AG04449 (cell line): ENCODE results near the gene FOXN1.

ENCODE experiments used
- CTCF ChIA-PET: fragments of 350-600 bp; formaldehyde crosslinking; extraction: SDS; loops from one replicate; lab custom pipeline; 2021; ENCODE audit warnings: antibody characterized with exemption; lab: Yijun Ruan, JAX
- POLR2A ChIA-PET: fragments of 400-600, 350-600 bp; formaldehyde crosslinking; extraction: SDS; loops from one replicate; lab custom pipeline; 2020; ENCODE audit warnings: antibody characterized with exemption, inconsistent platforms; lab: Yijun Ruan, JAX
- DNase-seq: peaks from one replicate; pipeline ENCODE4 v3.0.0-alpha.2; 2010; ENCODE audit warnings: low read depth, low spot score
- H3K4me3 ChIP-seq: 2 replicates; pipeline ENCODE4 v1.5.1; 2011; ENCODE audit warnings: low read depth, mild to moderate bottlenecking, control low read depth, low read length
- TF ChIP-seq, protein P1 (sequence below): IDR thresholded peaks from one replicate; pipeline ENCODE4 v1.5.1; 2011; ENCODE audit warnings: mild to moderate bottlenecking, moderate library complexity, low read length, control low read depth, inconsistent platforms; ENCODE audit not compliant: insufficient read depth; ENCODE audit errors: missing control alignments

FOXN1 gene

GRCh38 chr17:28495635-28496034 is 10.5 kb upstream of the FOXN1 start:
- ChIA-PET CTCF (interaction anchor here (0.9 to 16.3 kb wide), 18 partner anchors 10 to 120 kb away, joined by 3 to 258 read pairs (median 6); partner anchors contain the start of genes FOXN1 and SPAG5), POLR2A (no interaction called here)
- TF ChIP-seq, protein P1, sequence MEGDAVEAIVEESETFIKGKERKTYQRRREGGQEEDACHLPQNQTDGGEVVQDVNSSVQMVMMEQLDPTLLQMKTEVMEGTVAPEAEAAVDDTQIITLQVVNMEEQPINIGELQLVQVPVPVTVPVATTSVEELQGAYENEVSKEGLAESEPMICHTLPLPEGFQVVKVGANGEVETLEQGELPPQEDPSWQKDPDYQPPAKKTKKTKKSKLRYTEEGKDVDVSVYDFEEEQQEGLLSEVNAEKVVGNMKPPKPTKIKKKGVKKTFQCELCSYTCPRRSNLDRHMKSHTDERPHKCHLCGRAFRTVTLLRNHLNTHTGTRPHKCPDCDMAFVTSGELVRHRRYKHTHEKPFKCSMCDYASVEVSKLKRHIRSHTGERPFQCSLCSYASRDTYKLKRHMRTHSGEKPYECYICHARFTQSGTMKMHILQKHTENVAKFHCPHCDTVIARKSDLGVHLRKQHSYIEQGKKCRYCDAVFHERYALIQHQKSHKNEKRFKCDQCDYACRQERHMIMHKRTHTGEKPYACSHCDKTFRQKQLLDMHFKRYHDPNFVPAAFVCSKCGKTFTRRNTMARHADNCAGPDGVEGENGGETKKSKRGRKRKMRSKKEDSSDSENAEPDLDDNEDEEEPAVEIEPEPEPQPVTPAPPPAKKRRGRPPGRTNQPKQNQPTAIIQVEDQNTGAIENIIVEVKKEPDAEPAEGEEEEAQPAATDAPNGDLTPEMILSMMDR = no peak
- DNase-seq = no peak
- no peak overlapping the region for H3K4me3 ChIP-seq

GRCh38 chr17:28497931-28498330 is 8.2 kb upstream of the FOXN1 start:
- TF ChIP-seq, protein P1 = no peak
- POLR2A ChIA-PET = no interaction called here
- no peak overlapping the region for H3K4me3 ChIP-seq
- no peak for DNase-seq
- CTCF ChIA-PET = interaction anchor here (0.9 to 16.3 kb wide), 7 partner anchors 9 to 115 kb away, joined by 3 to 258 read pairs (median 4); no protein-coding TSS in a partner anchor

DNA sequence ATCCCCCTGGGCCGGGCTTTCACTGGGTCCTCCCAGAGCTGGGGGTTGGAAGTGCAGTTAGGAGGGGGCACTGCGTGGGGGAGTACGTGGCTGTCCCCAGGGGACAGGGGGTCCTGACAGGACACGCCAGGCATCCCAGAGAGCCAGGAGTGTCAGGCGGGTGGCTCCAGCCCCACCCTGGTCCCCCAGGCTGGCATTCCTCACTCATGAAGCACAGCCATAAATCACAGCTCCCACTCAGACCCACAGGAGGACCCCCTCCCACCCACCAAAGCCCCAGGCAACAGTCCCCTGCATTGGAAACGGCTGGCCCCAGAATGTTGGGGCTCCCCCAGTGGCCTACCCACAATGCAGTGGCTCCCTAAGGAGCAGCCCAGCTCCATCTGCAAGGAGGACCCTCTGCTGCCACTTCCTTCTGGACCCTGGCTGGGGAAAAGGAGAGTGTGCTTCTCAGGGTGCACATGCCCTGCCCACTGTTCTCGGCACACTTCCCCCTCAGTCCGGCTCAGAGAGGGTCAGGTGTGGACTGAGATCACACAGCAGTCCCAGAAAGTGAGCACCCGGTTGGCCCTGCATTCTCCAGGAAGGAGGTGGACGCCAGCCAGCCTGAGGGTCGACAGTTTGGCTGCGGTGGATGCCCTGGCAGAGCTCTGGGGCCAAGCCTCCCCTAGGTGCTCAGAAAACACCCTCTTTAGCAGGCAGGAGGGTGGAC is 7.3 kb upstream of the FOXN1 start:
- POLR2A ChIA-PET = no interaction called here

DNA sequence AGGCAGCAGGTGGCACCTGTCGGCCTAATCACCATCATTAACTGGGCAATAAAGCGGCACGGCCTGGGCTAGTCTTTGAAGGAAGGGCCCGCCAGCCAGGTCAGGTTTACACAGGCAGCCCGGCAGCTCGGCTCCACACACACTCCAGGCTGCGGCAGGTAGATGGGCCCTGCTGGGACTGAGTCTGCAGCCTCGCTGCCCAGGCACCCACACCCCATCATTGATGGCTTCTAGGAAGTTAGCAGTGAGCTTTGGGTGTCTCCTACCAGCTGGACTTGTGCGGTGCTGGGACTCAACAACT is 6.8 kb upstream of the FOXN1 start:
- DNase-seq = no peak
- TF ChIP-seq, protein P1 = no peak
- ChIA-PET CTCF (interaction anchor here (1.0 to 16.3 kb wide), 5 partner anchors 14 to 114 kb away, joined by 4 to 258 read pairs (median 6); no protein-coding TSS in a partner anchor), POLR2A (no interaction called here)
- no peak overlapping the region for H3K4me3 ChIP-seq

More for the DNA sequence above, 7.3 kb upstream of the FOXN1 start:
- TF ChIP-seq, protein P1 = no peak
- CTCF ChIA-PET = interaction anchor here (0.9 to 16.3 kb wide), 8 partner anchors 10 to 114 kb away, joined by 3 to 258 read pairs (median 6); no protein-coding TSS in a partner anchor
- DNase-seq = no peak
- H3K4me3 ChIP-seq = no peak overlapping the region

DNA sequence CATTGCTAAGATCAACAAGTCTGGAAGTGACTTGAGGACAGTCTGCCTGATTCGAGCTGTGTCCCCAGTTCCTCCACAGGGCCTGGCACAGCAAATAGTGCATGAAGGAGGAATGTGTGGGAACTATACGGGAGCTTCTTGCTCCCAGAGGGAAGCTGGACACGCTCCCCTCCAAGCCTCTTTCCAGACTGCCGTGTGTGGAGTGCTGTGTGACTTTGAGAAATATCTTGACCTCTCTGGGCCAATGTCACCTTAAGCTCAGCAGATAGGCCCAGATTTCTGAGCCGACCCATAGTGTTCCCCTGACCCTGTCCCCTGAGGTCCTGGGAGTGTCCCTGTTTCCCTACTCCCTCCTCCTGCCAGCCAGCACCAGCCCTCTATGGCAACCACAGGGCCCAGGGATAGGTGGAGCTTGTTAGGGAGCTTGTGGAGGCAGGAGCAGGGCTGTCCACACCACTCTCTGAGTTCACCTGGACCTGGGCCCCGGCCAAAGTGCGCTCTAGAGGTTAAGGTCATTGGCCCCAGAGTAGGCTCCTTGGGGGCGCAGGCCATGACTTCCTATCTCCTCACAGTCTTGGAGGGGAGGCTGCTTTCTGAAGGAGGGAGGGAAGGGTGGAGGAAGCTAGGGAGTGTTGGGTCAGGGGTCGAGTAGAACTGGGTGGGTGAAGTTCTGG is 6.3 kb upstream of the FOXN1 start:
- POLR2A ChIA-PET = no interaction called here
- CTCF ChIA-PET = interaction anchor here (1.3 to 16.3 kb wide), 3 partner anchors 37 to 111 kb away, joined by 5 to 258 read pairs (median 6); no protein-coding TSS in a partner anchor
- DNase-seq = no peak
- TF ChIP-seq, protein P1 = no peak
- H3K4me3 ChIP-seq = no peak overlapping the region
